IMR-90 (cell line): Measurements from ENCODE around the gene GM2A. TPM values are rescaled to one million over a fixed set of nuclear protein-coding genes. Genes with fewer than 3 reads are reported as not detected.

ENCODE experiments used
- ATAC-seq: fragments of 200-7000 bp; cut with Tn5 transposase; 2 replicates; pipeline ENCODE4 v1.9.1; 2020; ENCODE audit warnings: low read depth, mild to moderate bottlenecking, moderate library complexity
- BruUV-seq: library from RNA; stranded (reverse); fragments of 400-500 nt; replicated peaks from 2 replicates; lab custom pipeline; 2021; lab: Mats Ljungman, UMichigan
- CTCF ChIA-PET: fragments of 300-600 bp; formaldehyde crosslinking; extraction: SDS; loops from one replicate; lab custom pipeline; 2021; ENCODE audit warnings: antibody characterized with exemption; lab: Yijun Ruan, JAX
- POLR2A ChIA-PET: fragments of 300-600 bp; sonication (Branson Sonifier 250); formaldehyde crosslinking; loops from one replicate; lab custom pipeline; 2022; ENCODE audit warnings: antibody characterized with exemption; ENCODE audit not compliant: unreplicated experiment; lab: Charles Lee
- DNase-seq: peaks from one replicate; pipeline ENCODE4 v3.0.0; 2013
- H2AFZ ChIP-seq: replicated peaks from 2 replicates; pipeline ENCODE3; 2013; ENCODE audit warnings: low read length, mild to moderate bottlenecking; ENCODE audit not compliant: poor library complexity
- H2AK5ac ChIP-seq: 2 replicates; pipeline ENCODE4 v1.6.1; 2013; ENCODE audit warnings: low read depth, low read length, inconsistent platforms
- H2AK9ac ChIP-seq: replicated peaks from 2 replicates; pipeline ENCODE3; 2013; ENCODE audit warnings: mild to moderate bottlenecking, low read depth, low read length, moderate library complexity; ENCODE audit not compliant: poor library complexity
- H2BK120ac ChIP-seq: 2 replicates; pipeline ENCODE4 v1.6.1; 2013; ENCODE audit warnings: low read depth, low read length, inconsistent platforms
- H2BK15ac ChIP-seq: 3 replicates; pipeline ENCODE4 v1.6.1; 2013; ENCODE audit warnings: low read depth, low read length, inconsistent platforms
- H2BK20ac ChIP-seq: 2 replicates; pipeline ENCODE4 v1.6.1; 2013; ENCODE audit warnings: low read depth, mild to moderate bottlenecking, inconsistent platforms, low read length, moderate library complexity
- H2BK5ac ChIP-seq: 2 replicates; pipeline ENCODE4 v1.6.1; 2013; ENCODE audit warnings: mild to moderate bottlenecking, low read depth, low read length, inconsistent platforms; ENCODE audit not compliant: poor library complexity, severe bottlenecking
- H3K14ac ChIP-seq: replicated peaks from 2 replicates; pipeline ENCODE4 v1.6.1; 2013; ENCODE audit warnings: low read depth, low read length, inconsistent platforms
- H3K18ac ChIP-seq: 2 replicates; pipeline ENCODE4 v1.6.1; 2013; ENCODE audit warnings: low read depth, low read length, control low read depth
- H3K23ac ChIP-seq: 2 replicates; pipeline ENCODE4 v1.6.1; 2013; ENCODE audit warnings: low read depth, low read length, inconsistent platforms
- H3K27ac ChIP-seq: 2 replicates; pipeline ENCODE4 v1.5.1; 2013; ENCODE audit warnings: mild to moderate bottlenecking, control low read depth, low read length; ENCODE audit not compliant: insufficient read depth
- H3K27me3 ChIP-seq: 2 replicates; pipeline ENCODE4 v1.6.1; 2013; ENCODE audit warnings: low read length; ENCODE audit not compliant: control insufficient read depth, insufficient read depth
- H3K36me3 ChIP-seq: 2 replicates; pipeline ENCODE4 v1.6.1; 2013; ENCODE audit warnings: low read length, mixed read lengths; ENCODE audit not compliant: control insufficient read depth, insufficient read depth
- H3K4ac ChIP-seq: 2 replicates; pipeline ENCODE4 v1.6.1; 2013; ENCODE audit warnings: low read depth, low read length, inconsistent platforms
- H3K4me1 ChIP-seq: 2 replicates; pipeline ENCODE4 v1.6.1; 2013; ENCODE audit warnings: low read length, mixed read lengths; ENCODE audit not compliant: control insufficient read depth, insufficient read depth
- H3K4me2 ChIP-seq: 2 replicates; pipeline ENCODE4 v1.6.1; 2013; ENCODE audit warnings: low read depth, mild to moderate bottlenecking, control low read depth, low read length, moderate library complexity
- H3K4me3 ChIP-seq: 2 replicates; pipeline ENCODE4 v1.5.1; 2013; ENCODE audit warnings: low read depth, mild to moderate bottlenecking, control low read depth, low read length, moderate library complexity; ENCODE audit not compliant: insufficient read depth
- H3K56ac ChIP-seq: 2 replicates; pipeline ENCODE4 v1.6.1; 2013; ENCODE audit warnings: low read length, inconsistent platforms; ENCODE audit not compliant: insufficient read depth; ENCODE audit errors: extremely low read depth
- H3K79me1 ChIP-seq, 2 experiments: 2 replicates each; pipeline ENCODE4 v1.6.1; 2013; ENCODE audit warnings: low read length in 2 of 2, inconsistent platforms in 1 of 2, low read depth in 1 of 2
- H3K9ac ChIP-seq: 2 replicates; pipeline ENCODE4 v1.6.1; 2013; ENCODE audit warnings: low read depth, low read length, control low read depth
- H3K9me1 ChIP-seq: 2 replicates; pipeline ENCODE4 v1.6.1; 2013; ENCODE audit warnings: low read length, inconsistent platforms; ENCODE audit not compliant: insufficient read depth
- H3K9me3 ChIP-seq: 2 replicates; pipeline ENCODE4 v1.6.1; 2013; ENCODE audit warnings: low read length; ENCODE audit not compliant: control insufficient read depth, insufficient read depth
- H4K20me1 ChIP-seq: 2 replicates; pipeline ENCODE4 v1.6.1; 2013; ENCODE audit warnings: low read length, inconsistent platforms; ENCODE audit not compliant: insufficient read depth
- H4K5ac ChIP-seq: 2 replicates; pipeline ENCODE4 v1.6.1; 2013; ENCODE audit warnings: mild to moderate bottlenecking, low read depth, low read length, control low read depth
- H4K8ac ChIP-seq, 2 experiments: 2 replicates each; pipeline ENCODE4 v1.6.1; 2013; ENCODE audit warnings: low read depth in 2 of 2, low read length in 2 of 2, control low read depth in 1 of 2, inconsistent platforms in 1 of 2
- H4K91ac ChIP-seq: 2 replicates; pipeline ENCODE4 v1.6.1; 2013; ENCODE audit warnings: low read depth, low read length, inconsistent platforms; ENCODE audit not compliant: insufficient read depth
- BHLHE40 ChIP-seq: fragments of 150-350 bp; IDR thresholded peaks from 2 replicates; pipeline ENCODE4 v1.6.1; 2016; ENCODE audit warnings: mild to moderate bottlenecking, low read depth, low read length
- CHD1 ChIP-seq: IDR thresholded peaks from 2 replicates; pipeline ENCODE4 v1.6.1; 2012; ENCODE audit warnings: low read depth, low read length, improper control_type of control experiment
- MAZ ChIP-seq: IDR thresholded peaks from 2 replicates; pipeline ENCODE4 v1.6.1; 2012; ENCODE audit warnings: low read depth, mild to moderate bottlenecking, low read length, improper control_type of control experiment, moderate library complexity, borderline replicate concordance
- MXI1 ChIP-seq: IDR thresholded peaks from 2 replicates; pipeline ENCODE4 v1.6.1; 2012; ENCODE audit warnings: low read depth, mild to moderate bottlenecking, low read length, moderate library complexity, borderline replicate concordance
- NFE2L2 ChIP-seq: fragments of 150-350 bp; IDR thresholded peaks from 2 replicates; pipeline ENCODE4 v1.6.1; 2016; ENCODE audit warnings: low read depth, mild to moderate bottlenecking, low read length
- POLR2A ChIP-seq: IDR thresholded peaks from 2 replicates; pipeline ENCODE4 v1.6.1; 2012; ENCODE audit warnings: mild to moderate bottlenecking, low read depth, low read length
- RCOR1 ChIP-seq: IDR thresholded peaks from 2 replicates; pipeline ENCODE4 v1.6.1; 2012; ENCODE audit warnings: mild to moderate bottlenecking, low read length, improper control_type of control experiment; ENCODE audit not compliant: insufficient replicate concordance
- SMC3 ChIP-seq: fragments of 150-350 bp; IDR thresholded peaks from 2 replicates; pipeline ENCODE4 v1.6.1; 2016; ENCODE audit warnings: low read depth, mild to moderate bottlenecking, antibody characterized with exemption, low read length, moderate library complexity
- WGBS, 2 experiments: methylation state at CpG; one replicate each; pipeline versions ENCODE4 v1.1.5 to v1.1.7; 2013; ENCODE audit warnings: missing lambda C conversion rate in 2 of 2; ENCODE audit not compliant: insufficient read length in 1 of 2; ENCODE audit errors: extremely low coverage in 2 of 2; 5-methylcytosine and 5-hydroxymethylcytosine counted together
- dilution Hi-C: fragments of 300-500 bp; cut with HindIII; formaldehyde crosslinking; loops from one replicate; pipeline ENCODE4 v1.14.3; 2018; ENCODE audit warnings: low sequenced_read_pairs; ENCODE audit not compliant: unreplicated experiment
- in situ Hi-C: fragments of 300-500 bp; cut with MboI; formaldehyde crosslinking; loops from 3 replicates; pipeline ENCODE4 v1.14.3; 2019; ENCODE audit warnings: low sequenced_read_pairs, inconsistent platforms, mixed read lengths
- intact Hi-C: fragments of 100-400 bp; cut with micrococcal nuclease; formaldehyde crosslinking; loops from 2 replicates; pipeline ENCODE4 v1.10.0; 2022
- polyA plus RNA-seq, 3 experiments: library from polyadenylated mRNA; depleted of rRNA; stranded (reverse); fragments of >200 nt; gene quantifications; 2 replicates each; pipeline ENCODE4 v1.2.3, GENCODE V29; 2012; ENCODE audit warnings: low replicate concordance in 1 of 3
- total RNA-seq: library from RNA; depleted of rRNA; stranded (reverse); fragments of >200 nt; gene quantifications from 2 replicates; pipeline ENCODE4 v1.2.3, GENCODE V29; 2012
- TF ChIP-seq, protein P1 (sequence below): fragments of 150-350 bp; IDR thresholded peaks from 2 replicates; pipeline ENCODE4 v1.6.1; 2016; ENCODE audit warnings: low read depth, mild to moderate bottlenecking, low read length, moderate library complexity, borderline replicate concordance

The GM2A gene
- total and polyA plus RNA-seq, 2 of the 4 experiments (the other 2 are of a cell fraction), result 13.8 to 18.5 TPM

DNA sequence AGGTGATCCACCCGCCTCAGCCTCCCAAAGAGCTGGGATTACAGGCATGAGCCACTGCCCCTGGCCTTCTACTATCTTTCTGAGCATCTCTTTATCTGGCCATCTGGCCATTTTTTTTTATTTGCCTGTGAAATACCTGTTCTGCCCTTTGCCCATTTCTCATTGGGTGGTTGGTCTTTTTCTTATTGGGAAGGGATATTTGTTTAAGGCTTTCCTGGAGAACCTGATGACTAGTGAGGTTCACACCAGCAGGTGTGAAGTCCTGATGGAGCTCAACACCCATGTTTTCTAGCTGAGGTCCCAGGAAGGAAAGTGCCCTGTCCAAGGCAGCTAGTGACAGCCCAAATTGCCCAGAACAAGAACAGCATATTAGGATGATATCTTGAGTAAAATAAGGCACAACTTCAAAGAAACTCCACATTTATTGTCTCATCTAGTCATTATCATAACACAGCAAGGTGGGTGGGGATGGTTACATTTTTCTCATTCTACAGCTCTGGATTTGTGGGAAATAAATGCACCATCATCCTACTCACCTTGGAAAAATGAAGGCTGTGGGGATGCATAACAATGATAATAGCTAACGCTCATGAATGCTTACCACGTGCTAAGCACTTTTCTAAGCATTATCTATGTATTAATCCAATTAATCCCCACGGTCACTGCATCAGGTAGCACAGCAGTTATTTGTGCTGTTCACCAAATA, 30.3 kb downstream of the GM2A start:
- TF ChIP-seq, protein P1, sequence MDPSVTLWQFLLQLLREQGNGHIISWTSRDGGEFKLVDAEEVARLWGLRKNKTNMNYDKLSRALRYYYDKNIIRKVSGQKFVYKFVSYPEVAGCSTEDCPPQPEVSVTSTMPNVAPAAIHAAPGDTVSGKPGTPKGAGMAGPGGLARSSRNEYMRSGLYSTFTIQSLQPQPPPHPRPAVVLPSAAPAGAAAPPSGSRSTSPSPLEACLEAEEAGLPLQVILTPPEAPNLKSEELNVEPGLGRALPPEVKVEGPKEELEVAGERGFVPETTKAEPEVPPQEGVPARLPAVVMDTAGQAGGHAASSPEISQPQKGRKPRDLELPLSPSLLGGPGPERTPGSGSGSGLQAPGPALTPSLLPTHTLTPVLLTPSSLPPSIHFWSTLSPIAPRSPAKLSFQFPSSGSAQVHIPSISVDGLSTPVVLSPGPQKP, result no peak
- TF ChIP-seq MXI1 (no peak), RCOR1 (no peak), CHD1 (no peak), MAZ (no peak), BHLHE40 (no peak), POLR2A (no peak), SMC3 (no peak), NFE2L2 (no peak)
- H2BK20ac ChIP-seq, result no peak overlapping the region
- no peak overlapping the region for H4K5ac ChIP-seq
- POLR2A ChIA-PET, result no interaction called here
- H2AK9ac ChIP-seq, result no peak overlapping the region
- BruUV-seq, result no TSS peak
- no peak overlapping the region for H3K56ac ChIP-seq
- no peak overlapping the region for H3K9ac ChIP-seq
- ATAC-seq (no peak), DNase-seq (no peak)
- peaks cover 2% of the 10 kb centered on the region for H3K27me3 ChIP-seq
- no peaks in the 10 kb centered on the region for H3K4me1 ChIP-seq
- no peak overlapping the region for H3K14ac ChIP-seq
- 60% methylated on average over 1 of the region's 4 CpGs; no CpG with 5 or more reads in 1 of the 2 experiments for WGBS, 2 experiments
- dilution Hi-C loops, result no loop called here
- no peaks in the 10 kb centered on the region for H4K20me1 ChIP-seq
- no peak overlapping the region for H2AK5ac ChIP-seq
- no peak overlapping the region for H3K27ac ChIP-seq
- H2BK5ac ChIP-seq, result no peak overlapping the region
- no peak overlapping the region for H3K18ac ChIP-seq
- no peak overlapping the region for H3K23ac ChIP-seq
- H4K8ac ChIP-seq, result no peak overlapping the region
- no peak overlapping the region for H4K91ac ChIP-seq
- H2BK15ac ChIP-seq, result no peak overlapping the region
- intact Hi-C loops, result no loop called here
- no peak overlapping the region for H2BK120ac ChIP-seq
- no peaks in the 10 kb centered on the region for H3K79me1 ChIP-seq
- no peak overlapping the region for H3K4me3 ChIP-seq
- in situ Hi-C loops, result no loop called here
- H3K9me3 ChIP-seq, result no peaks in the 10 kb centered on the region
- CTCF ChIA-PET, result no interaction called here
- H3K4ac ChIP-seq, result no peak overlapping the region
- no peaks in the 10 kb centered on the region for H3K9me1 ChIP-seq
- H3K4me2 ChIP-seq, result no peak overlapping the region
- H3K36me3 ChIP-seq, result no peaks in the 10 kb centered on the region
- H2AFZ ChIP-seq, result no peak overlapping the region
